ENCODE results near the gene SAMD13.

Gene SAMD13

DNA sequence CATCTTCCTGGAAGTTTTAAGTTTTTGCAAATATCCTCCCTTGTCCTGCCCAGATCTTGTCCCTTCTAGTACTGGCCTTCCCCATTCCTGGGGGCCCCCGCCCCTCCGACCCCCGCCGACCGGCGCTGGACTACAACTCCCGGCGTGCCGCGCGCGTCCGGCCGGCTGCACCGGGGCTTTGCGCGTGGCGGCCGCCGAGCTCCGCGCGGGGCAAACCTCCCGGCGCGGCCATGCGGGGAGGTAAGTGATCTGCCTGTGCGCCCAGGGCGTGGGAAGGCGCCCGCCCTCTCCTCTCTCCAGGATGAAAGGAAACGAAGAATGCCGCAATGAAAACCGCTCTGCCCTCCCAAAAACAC, 3.2 kb upstream of the SAMD13 start:
- Mint-ChIP-seq H3K36me3 (ENCODE audit: low read depth) (peaks cover 39% of the 10 kb centered on the region), H3K27me3 (ENCODE audit: low read depth, poor library complexity) (peaks cover 6% of the 10 kb centered on the region), H3K4me1 (peaks cover 58% of the 10 kb centered on the region), H3K4me3 (peak overlapping the region; percentile 90), H3K27ac (no peak overlapping the region), H3K9me3 (peaks cover 40% of the 10 kb centered on the region)
- TF ChIP-seq, protein P1, sequence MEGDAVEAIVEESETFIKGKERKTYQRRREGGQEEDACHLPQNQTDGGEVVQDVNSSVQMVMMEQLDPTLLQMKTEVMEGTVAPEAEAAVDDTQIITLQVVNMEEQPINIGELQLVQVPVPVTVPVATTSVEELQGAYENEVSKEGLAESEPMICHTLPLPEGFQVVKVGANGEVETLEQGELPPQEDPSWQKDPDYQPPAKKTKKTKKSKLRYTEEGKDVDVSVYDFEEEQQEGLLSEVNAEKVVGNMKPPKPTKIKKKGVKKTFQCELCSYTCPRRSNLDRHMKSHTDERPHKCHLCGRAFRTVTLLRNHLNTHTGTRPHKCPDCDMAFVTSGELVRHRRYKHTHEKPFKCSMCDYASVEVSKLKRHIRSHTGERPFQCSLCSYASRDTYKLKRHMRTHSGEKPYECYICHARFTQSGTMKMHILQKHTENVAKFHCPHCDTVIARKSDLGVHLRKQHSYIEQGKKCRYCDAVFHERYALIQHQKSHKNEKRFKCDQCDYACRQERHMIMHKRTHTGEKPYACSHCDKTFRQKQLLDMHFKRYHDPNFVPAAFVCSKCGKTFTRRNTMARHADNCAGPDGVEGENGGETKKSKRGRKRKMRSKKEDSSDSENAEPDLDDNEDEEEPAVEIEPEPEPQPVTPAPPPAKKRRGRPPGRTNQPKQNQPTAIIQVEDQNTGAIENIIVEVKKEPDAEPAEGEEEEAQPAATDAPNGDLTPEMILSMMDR (IDR thresholded peaks at IDR 0.05) = no peak
- DNase-seq = peak; percentile 78

DNA sequence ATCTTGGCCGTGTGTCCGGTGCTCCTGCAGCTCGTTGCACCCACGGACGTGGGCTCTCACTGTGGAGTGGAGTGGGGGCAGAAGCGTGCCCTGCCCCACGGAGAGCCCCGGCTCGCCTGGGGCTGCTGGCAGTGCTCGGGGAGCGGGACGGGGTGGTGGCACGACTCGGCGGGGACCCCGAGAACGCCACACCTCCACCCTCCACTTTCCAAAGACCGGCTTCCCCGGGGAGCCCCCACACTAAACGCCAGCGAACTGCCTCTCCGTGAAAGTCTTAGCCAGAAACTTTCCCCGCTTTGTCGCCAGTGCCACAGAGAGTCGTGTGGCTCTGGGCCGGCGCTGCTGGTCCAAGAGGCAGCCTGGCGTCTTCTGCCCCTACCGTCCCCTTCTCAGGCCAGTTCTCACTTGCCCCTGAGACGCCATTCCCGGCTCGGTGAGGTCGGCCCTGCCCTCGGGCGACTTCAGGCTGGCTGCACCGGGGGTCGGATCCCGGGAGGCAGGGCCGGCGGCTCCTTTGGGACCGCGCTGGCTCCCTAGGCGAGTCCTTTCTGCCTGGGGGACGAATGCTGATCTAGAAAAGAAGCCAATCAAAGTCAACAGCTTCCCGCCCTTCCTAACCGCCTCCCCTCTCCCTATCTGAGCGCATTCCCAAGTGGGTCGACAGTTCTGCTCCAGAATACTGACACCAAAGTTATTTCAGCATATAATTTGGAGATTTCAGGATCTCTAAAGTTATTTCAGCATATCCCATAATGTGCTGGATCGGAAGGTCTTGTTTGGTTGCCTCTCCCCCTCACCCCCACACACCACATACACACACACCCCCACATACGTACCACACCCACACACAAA, 2.6 kb upstream of the SAMD13 start:
- peak; percentile 43 for DNase-seq
- peak overlapping the region; percentile 98 for H3K27ac Mint-ChIP-seq
- peaks cover 36% of the 10 kb centered on the region for H3K36me3 Mint-ChIP-seq (ENCODE audit: low read depth)
- peaks cover 64% of the 10 kb centered on the region for H3K4me1 Mint-ChIP-seq
- TF ChIP-seq, protein P1 (IDR thresholded peaks at IDR 0.05) = no peak
- peaks cover 35% of the 10 kb centered on the region for H3K9me3 Mint-ChIP-seq
- peaks cover 6% of the 10 kb centered on the region for H3K27me3 Mint-ChIP-seq (ENCODE audit: low read depth, poor library complexity)
- H3K4me3 Mint-ChIP-seq = peak overlapping the region; percentile 90

DNA sequence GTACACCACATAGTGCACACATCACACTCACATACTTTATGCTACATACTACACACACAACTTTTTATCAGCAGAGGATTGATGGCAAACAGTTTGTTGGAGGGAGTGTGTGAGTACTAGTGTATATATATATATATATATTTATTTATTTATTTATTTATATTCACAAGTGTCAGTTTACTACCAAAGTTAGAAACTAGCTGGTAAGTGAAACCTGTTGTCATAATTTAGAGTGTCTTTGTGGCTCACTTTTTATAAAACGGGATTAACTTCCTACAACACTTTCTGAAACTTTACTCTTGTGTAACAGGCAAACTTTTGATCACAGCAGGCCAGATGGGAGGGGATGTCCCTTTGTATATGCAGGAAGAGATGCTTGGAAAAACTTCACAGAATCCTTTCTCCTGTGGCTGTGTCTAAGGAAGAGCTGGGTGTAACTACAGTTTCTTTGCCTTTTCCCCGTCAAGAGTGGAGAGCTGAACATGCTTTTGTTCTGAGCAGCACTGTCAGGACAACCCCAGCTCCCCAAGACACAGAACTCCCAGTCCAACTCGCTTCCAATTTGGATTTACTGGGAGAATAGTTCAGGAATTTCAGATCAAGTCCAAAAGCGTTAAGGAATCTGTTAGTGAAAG, 1.9 kb upstream of the SAMD13 start:
- H3K27ac Mint-ChIP-seq = peak overlapping the region; percentile 98

DNA sequence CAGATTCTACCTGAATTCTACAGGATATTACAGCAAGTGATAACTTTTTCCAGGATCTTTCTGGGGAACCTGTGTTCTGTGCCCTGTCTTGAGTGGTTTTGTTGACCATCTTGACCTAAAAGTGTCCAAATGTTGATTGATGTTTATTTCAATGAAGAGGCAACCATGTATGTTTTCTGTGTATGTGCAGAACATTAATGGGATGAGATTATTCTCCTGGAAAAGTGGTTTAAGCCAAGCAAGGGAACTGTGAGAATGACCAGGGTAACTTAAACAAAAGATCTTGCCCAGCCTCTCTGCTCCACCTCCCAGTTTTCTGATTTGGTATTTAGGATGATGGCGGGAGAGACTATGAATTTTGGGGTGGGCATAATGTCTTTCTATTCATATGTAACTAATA, 1.0 kb upstream of the SAMD13 start:
- Mint-ChIP-seq H3K27ac (peak overlapping the region; percentile 41), H3K4me1 (peaks cover 73% of the 10 kb centered on the region), H3K4me3 (peak overlapping the region; percentile 78), H3K9me3 (peaks cover 22% of the 10 kb centered on the region), H3K36me3 (ENCODE audit: low read depth) (peaks cover 22% of the 10 kb centered on the region), H3K27me3 (ENCODE audit: low read depth, poor library complexity) (peaks cover 6% of the 10 kb centered on the region)
- TF ChIP-seq, protein P1 (IDR thresholded peaks at IDR 0.05) = no peak
- no peak for DNase-seq

More for the DNA sequence above, 1.9 kb upstream of the SAMD13 start:
- H3K36me3 Mint-ChIP-seq (ENCODE audit: low read depth) = peaks cover 29% of the 10 kb centered on the region
- H3K27me3 Mint-ChIP-seq (ENCODE audit: low read depth, poor library complexity) = peaks cover 6% of the 10 kb centered on the region
- H3K4me1 Mint-ChIP-seq = peaks cover 71% of the 10 kb centered on the region
- peak overlapping the region; percentile 90 for H3K4me3 Mint-ChIP-seq
- TF ChIP-seq, protein P1 (IDR thresholded peaks at IDR 0.05) = no peak
- H3K9me3 Mint-ChIP-seq = peaks cover 29% of the 10 kb centered on the region
- no peak for DNase-seq

DNA sequence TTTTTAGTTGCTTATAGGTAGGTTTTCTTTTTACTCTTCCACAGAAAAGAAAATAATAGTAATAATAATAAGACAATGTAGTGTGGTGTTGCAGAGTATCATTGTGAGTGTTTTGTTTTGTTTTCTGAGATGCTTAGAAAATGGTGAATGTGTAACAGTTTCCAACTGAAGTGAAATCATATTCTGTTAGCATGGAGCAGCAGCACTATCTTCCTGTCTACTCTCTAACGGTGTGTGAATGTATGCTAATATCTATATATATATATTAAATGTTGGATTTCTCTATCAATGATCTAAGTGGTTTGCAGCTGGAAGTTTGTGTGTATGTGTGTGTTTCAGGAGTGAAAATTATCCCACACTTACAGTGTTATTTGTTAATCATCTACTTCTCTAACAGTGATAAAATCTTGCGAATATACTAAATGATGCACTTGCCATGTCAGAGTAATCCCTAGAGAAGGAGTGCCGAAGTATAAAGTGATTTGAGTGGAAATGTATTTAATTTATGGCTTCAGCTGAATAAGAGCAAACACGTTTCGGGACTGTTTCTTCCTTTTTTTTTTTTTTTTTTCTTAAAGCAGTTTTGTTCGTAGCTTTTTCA, 377 bp downstream of the SAMD13 start:
- peaks cover 10% of the 10 kb centered on the region for H3K9me3 Mint-ChIP-seq
- H3K4me3 Mint-ChIP-seq = peak overlapping the region; percentile 78
- peaks cover 3% of the 10 kb centered on the region for H3K27me3 Mint-ChIP-seq (ENCODE audit: low read depth, poor library complexity)
- H3K36me3 Mint-ChIP-seq (ENCODE audit: low read depth) = peaks cover 10% of the 10 kb centered on the region
- H3K27ac Mint-ChIP-seq = peak overlapping the region; percentile 21
- TF ChIP-seq, protein P1 (IDR thresholded peaks at IDR 0.05) = no peak
- DNase-seq = no peak
- peaks cover 73% of the 10 kb centered on the region for H3K4me1 Mint-ChIP-seq

Measured in nephron progenitor cell (in vitro differentiated cells).